Measurements from ENCODE around the gene TARS3.

DNA sequence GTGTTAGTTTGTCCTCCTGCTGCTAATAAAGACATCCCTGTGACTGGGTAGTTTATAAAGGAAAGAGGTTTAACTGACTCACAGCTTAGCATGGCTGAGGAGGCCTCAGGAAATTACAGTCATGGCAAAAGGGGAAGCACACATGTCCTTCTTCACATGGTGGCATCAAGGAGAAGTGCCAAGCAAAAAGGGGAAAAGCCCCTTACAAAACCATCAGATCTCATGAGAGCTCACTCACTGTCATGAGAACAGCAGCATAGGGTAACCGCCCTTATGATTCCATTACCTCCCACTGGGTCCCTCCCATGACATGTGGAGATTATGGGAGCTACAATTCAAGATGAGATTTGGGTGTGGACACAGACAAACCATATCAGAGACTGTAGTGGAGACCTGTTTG is 99.1 kb downstream of the TARS3 start:
- TF ChIP-seq POLR2A (IDR thresholded peaks at IDR 0.05) (no peak), POLR2AphosphoS5 (IDR thresholded peaks at IDR 0.05) (no peak), EP300 (IDR thresholded peaks at IDR 0.05) (no peak)
- TF ChIP-seq, protein P1, sequence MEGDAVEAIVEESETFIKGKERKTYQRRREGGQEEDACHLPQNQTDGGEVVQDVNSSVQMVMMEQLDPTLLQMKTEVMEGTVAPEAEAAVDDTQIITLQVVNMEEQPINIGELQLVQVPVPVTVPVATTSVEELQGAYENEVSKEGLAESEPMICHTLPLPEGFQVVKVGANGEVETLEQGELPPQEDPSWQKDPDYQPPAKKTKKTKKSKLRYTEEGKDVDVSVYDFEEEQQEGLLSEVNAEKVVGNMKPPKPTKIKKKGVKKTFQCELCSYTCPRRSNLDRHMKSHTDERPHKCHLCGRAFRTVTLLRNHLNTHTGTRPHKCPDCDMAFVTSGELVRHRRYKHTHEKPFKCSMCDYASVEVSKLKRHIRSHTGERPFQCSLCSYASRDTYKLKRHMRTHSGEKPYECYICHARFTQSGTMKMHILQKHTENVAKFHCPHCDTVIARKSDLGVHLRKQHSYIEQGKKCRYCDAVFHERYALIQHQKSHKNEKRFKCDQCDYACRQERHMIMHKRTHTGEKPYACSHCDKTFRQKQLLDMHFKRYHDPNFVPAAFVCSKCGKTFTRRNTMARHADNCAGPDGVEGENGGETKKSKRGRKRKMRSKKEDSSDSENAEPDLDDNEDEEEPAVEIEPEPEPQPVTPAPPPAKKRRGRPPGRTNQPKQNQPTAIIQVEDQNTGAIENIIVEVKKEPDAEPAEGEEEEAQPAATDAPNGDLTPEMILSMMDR (IDR thresholded peaks at IDR 0.05), result no peak

Data from sigmoid colon (tissue), 4 donors.